GM19395 (cell line): Measurements from ENCODE around the gene SCN3A.
A peak's percentile ranks its signal among the peaks of the same experiment; 100 is the strongest.

ENCODE experiments used
- ATAC-seq: cut with Tn5 transposase; IDR thresholded peaks from one replicate; pipeline ENCODE4 v1.9.1; 2021; ENCODE audit warnings: mild to moderate bottlenecking, moderate library complexity; ENCODE audit not compliant: unreplicated experiment

SCN3A gene

DNA sequence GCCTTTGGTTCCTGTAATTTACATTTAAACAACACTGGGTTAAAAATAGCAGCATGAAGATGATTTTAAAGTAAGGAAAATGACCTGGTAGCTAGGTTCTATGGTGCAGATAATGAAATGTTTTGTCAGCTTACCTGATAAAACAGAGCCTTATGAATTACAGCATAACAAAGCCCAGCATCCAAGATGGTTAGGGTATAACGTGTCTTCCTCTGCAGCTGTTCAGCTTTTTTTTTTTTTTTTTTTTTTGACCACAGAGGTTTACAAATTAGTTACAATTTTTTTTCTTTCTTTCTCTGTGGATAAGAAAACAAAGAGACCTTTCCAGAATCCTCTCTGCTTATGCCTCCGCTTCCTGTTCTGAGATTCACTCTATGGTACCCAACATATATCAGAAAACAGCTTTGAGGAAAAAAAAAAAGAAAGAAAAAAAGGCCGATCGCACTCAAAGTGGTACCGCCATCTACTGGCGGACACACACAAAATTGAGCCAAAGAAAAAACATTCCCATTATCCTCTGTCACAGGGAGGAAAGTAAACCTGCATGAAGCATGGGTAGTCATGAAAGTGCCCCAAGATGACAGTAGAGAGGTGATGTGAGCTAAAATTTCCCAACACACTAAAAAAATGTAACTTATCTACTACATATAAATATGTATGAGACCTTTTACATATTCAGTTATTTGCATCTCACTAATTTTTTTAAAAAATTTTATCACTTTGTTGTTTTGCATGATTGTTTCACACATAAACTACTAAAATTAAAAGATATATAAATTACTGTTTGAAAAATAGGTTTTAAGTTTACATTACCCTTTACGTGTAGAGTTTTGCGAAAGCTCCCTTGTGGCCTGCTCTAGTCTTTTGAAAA, at the start of gene SCN3A:
Gene SCN3A (minus strand): TSS at position 362 of the 871 bp plus-strand sequence. CDS start 27,656 bp downstream, outside the sequence.
- peak; percentile 80 for ATAC-seq

DNA sequence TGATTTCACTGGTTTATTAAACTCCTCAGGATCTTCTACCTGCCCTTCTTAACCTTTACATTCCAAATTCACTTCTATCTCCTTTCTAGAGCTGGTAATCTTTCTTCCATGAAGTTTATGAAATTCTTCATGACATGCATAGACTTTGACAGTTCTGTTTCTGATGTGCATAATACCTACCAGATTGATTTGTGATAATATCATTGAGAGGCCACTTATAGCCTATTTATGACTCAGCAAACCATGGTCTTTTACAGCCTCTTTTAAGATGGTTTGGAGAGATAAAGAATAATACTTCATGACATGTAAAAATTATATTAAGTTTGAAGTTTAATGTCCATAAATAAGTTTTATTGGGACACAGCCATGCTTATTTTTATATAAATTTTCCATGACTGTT, 49.3 kb upstream of the SCN3A start:
- no peak for ATAC-seq

DNA sequence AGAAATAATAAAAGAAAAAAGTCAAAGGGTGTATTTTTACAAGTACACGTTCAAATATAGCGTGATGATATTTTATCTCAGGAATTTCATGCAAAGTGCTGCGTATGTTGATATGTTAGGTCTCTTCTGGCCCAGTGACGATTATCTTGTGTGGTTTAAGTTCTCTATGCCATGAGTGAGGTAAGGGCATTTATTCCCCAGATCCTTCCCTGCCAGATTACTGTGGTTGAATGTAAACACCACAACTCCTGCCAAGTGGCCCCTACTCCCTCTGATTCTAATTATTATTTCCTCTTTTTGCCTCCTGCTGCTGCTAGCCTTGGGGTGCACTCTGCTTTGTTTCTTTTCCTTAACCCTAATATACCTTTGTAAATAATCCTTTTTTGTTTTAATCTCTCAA, 47.5 kb upstream of the SCN3A start:
- no peak for ATAC-seq

DNA sequence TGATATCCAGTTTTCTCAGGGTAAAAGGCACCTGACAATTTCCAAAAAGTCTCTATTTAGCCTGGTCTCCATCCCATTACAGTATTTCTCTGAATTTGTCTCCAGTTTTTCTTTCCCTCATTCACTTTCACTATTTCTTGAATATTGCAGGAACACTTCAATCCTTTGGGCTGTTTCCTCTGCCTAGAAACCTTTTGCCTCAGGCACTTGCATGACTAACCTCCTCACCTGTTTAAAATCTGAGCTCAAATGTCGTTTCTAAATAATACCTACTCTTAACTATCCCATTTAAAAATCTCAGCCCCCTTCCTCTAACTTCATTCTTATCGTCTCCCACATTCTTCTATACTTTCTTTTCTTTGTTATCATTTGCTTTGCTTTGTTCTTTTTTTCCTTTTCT, 44.4 kb upstream of the SCN3A start:
- ATAC-seq = no peak

DNA sequence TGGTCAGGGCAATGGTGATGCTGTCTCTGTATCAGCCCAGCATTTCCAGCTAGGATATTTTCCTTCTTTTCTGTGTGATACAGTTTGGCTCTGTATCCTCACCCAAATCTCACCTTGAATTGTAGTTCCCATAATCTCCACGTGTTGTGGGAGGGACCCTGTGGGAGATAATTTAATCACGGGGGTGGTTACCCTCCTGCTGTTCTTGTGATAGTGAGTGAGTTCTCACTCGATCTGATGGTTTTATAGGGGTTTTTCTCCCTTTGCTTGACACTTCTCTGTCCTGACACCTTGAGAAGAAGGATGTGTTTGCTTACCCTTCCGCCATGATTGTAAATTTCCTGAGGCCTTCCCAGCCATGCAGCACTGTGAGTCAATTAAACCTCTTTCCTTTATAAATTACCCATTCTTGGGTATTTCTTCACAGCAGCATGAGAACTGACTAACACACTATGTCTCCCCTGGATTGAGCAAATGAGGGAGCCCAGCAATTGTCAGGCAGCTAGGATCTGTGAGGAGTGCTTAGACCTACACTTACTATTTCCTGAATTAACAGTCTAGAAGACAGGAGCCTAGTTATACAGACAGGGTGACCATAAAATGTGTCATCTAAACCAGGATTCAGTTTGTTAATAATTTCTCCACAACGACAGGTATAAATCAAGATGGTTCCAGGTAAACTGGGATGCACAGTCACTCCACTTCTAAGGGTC, 41.4 kb upstream of the SCN3A start:
- no peak for ATAC-seq

DNA sequence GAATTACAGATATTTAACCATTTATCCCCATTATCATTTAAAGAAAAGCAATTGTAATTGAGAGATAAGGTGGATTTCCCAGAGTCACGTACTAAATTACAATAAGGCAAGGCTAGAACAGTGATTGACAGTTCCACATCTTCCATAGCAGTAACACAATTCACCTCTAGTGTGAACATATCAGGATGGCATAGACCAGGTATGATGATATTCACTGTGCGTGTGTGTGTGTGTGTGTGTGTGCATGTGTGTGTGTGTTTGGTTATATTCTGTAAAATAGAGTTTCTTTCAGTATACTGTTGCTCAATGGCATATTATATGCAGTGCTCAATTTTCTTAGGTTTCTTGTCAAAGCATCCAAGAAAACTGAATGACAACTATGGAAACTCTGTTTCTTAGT, 37.1 kb upstream of the SCN3A start:
- ATAC-seq = no peak

DNA sequence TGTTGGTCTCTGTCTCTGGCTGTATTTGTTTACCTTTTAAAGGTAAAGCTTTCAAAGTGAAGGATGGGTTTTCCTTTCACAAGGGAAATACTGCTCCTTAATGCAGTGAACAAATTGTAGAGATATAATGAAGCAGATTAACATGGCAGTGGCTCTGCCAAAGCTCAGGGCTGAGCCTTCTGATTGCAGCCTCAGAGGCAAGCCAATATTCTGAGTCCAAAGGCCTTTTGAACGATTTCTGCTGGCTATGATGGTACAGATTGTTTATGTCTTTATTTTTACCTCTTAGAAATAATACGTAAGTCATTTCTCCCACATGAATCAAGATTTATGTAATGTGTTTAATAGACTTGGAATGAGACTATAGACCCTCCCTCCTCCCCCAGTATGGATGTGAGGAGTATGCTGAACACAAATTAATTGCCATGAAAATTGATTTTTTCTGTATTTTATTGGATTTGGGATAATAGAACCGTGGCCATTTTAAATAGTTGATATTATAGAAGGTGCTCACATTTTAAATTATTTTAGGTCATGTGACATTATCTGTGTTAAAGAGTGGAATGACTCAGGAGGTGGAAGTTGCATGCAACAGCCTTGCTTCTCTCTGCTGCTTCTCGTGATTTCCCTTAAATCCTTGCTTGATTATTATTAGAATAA, 36.1 kb upstream of the SCN3A start:
- no peak for ATAC-seq

DNA sequence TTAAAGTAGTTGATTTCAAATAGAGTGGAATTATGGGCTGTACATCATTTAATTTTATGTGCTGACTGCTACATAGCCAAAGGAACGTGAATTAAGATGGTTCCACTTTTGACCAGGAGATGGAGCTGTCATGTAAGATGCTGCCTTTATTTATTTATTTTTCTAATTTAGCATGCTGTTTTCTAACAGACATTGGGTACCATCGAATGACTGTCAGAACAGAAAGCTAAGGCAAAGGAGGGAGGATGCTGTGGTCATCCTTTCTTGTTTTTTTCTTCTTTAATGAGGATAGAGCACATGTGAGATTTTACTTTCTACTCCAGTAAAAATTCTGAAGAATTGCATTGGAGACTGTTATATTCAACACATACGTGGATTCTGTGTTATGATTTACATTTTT, 35.4 kb upstream of the SCN3A start, which contains the start of gene SCN2A:
Gene SCN2A (plus strand): TSS at position 185 of the 400 bp plus-strand sequence. CDS start 56,410 bp downstream, outside the sequence.
- peak; percentile 80 for ATAC-seq

DNA sequence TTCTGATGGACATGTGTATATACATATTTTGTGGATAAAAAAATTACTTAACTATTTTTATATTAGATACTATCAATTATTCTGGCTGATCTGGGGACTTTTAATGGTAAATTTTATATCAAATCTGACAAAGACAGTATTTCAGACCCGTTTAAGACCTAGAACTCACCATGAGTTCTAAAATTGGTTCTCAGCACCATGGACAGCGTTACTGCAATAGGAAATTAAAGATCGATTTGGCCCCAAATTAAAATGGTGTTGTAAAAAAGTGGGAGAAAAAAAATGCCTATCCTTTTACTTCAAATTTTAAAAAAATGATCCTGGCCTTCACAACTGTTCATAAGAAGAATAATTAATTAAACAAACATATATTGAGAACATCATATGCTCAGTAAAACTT, 34.4 kb upstream of the SCN3A start:
- ATAC-seq = no peak

DNA sequence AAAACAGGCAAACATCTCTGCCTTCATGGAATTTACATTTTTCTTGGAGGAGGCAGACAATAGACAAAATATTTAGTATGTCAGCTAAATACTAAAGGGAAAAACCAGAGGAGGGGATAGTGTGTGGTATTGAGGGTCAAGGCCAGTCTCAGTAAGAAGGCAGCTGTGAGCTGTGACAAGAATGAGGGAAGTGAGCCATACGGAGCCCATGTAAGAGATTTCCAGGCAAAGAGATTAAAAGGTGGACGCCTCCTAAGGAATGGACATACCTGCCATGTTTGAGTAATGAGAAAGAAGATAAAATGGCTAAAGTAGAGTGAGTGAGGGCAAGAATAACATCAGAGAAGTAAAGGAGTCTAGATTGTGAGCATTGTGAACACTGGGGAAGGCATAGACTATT, 33.2 kb upstream of the SCN3A start:
- no peak for ATAC-seq

DNA sequence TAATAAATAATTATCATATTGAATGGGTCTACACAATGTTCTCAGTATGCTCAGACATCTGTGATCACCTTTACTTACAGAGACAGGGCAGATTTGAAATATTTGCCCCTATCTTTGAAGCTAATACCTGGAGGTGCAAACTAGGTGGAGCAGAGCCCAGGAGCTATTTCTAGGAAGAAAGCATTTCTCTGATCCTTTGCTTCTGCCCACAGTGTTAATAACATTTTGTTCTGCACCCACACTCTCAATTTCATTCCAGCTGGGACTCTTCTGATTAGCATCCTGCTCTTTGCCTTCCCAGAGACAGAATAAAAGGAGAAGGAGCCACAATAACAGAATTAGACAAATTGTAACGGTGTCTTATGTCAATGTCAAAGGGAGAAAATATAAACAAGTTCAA, 23.7 kb upstream of the SCN3A start:
- ATAC-seq = no peak

DNA sequence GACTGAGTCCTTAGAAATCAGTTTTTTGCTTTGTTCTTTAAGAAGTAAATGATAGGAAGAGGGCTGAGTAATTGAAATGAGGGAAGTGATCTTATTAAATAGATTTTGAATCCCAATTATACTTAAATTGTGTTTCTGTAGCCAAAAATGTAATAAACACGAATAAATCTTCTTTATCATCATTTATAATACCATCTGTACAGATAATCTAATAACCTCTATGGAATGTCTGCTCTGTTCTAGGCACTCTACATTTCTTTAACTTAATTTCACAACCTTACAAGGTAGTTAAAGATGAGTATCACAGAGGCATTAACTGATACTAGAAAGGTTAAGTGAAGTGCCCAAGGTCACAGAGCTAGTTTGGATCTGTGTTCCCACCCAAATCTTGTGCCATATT, 21.1 kb upstream of the SCN3A start:
- no peak for ATAC-seq

DNA sequence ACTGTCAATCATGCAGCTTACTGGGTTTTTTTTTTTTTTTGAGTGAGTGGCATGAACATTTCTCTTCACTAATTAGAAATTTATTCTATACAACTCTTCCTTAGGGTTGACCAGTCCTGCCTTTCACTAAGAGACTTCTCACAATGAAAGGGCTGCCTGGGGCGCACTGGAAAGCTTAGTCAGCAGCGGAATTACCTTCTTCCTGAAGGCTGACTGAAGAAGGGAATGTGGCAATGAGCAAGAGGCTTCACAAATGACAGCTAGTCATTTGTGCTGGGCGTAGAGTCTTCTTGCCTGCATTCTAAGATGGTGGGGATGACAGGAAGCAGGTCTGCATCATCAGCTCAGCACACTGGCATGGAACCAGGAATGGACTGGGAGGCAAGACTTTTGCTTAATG, 15.6 kb upstream of the SCN3A start:
- no peak for ATAC-seq

DNA sequence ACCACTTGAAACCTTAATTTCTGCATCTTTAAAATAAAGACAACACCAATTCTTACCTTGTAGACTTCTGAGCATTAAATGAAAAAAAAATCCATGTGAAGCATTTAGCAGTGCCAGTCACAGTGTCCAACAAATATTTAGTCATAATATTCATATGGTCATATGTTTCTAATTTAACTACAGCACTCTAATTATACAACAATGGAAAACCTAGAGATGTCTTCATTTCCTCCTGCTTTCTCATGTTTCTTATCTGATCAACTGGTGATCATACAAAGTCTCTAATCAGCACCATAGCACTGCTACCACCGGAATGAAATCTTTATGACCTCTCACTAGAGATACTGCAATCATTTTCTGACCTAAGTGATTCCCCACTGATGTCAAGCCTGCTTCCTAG, 10.2 kb upstream of the SCN3A start:
- no peak for ATAC-seq

DNA sequence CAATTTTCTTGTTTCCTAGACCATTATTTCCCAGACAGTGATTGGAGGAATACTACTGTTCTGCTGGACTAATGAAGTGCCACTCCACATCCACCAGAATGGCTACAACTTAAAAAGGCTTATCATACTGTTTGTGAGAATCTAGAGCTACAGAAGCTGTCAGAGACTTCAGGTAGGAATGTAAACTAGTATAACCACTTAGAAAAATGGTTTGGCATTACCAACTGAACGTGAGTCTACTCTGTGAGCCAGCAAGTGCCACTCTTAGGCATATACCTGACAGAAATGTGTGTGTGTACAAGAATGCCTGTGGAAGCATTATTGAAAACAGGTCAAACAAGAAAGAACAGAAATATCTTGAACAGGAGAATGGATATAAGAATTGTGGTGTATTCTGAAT, 4.2 kb upstream of the SCN3A start:
- ATAC-seq = no peak

DNA sequence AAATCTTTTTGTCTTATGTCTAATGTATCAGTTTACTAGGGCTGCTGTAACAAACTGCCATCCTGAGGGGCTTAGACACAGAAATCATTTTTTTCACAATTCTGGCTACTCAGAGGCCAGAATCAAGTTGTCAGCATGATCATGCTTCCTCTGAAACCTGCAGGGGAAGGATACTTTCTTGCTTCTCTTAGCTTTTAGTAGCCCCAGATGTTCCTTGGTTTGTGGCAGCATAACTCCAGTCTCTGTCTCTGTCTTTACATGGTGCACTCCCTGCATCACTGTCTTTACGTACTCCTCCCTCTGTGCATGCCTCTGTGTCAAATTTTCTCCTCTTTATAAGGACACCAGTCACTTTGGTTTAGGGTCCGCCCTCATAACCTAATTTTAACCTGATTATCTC, 2.0 kb upstream of the SCN3A start:
- ATAC-seq = no peak

DNA sequence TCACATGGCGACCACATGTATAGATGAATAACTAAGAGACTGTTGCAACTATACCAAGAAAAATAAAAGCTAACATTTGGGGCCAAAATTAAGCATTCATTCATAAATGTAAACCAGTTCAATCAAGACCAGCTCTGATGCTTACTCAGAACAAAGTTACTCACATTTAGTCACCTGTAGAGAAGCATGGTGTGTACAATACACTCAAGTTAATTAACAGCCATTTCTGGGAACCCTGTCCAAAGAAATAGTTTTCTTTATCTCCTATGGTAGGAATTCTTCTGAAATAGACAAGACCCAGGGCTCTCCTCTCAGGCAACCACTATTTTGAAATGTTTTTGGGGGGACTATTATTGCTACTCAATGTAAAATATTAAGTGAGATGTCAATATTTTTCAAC, 1.6 kb downstream of the SCN3A start:
- ATAC-seq = no peak

DNA sequence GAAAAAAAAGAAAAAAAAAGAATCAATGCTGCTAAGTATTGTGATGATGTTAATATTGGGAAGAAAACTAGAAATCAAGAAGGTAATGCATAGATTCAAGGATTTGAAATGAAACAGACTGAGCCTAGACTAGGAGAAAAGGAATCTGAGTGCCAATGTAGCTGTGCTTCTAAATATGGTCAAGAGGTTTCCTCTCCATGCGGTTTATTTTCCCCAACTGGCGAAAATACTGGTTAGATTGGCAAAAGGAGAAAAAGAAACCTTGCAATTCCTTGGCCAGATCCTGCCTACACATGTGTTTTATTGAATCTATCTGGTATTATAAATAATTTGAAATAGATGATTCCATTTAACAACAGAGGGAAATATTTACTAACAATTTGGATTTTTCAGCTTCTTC, 5.7 kb downstream of the SCN3A start:
- ATAC-seq = no peak

DNA sequence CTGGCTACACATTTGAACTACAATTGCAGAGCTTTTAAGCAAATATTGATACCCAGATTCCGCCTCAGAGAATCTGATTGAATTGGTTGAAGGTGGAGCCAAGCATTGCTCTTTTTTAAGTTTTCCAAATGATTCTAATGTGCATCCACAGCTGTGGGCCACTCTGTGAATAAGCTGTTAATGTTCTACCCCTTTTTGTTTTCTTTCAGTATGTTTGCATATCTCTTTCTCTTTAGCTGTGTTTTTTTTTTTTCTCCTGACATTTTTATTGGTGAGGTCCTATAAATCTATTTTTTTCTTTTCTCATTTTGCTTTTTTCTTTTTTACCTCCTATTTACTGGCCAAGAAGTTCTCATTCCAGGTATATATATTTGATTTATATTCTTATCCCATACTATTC, 6.5 kb downstream of the SCN3A start:
- no peak for ATAC-seq

DNA sequence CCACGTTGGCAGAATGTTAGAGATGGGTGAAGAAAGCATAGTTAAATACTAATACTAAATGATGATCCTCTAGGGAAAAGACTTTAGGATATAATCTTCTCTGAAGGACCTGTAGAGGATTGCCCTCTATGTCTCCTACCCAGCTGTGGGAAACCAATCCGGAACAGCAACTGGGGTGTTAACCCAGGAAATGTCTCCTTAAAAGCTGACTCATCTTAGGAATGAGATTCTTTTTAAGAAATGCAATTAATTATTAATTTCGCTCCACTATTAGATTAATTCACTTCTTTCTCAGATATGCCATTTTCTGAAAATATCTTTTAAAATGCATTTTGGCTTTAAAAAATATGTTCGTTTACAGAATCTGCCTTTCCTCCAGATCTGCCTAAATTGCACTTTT, 7.4 kb downstream of the SCN3A start:
- ATAC-seq = no peak

DNA sequence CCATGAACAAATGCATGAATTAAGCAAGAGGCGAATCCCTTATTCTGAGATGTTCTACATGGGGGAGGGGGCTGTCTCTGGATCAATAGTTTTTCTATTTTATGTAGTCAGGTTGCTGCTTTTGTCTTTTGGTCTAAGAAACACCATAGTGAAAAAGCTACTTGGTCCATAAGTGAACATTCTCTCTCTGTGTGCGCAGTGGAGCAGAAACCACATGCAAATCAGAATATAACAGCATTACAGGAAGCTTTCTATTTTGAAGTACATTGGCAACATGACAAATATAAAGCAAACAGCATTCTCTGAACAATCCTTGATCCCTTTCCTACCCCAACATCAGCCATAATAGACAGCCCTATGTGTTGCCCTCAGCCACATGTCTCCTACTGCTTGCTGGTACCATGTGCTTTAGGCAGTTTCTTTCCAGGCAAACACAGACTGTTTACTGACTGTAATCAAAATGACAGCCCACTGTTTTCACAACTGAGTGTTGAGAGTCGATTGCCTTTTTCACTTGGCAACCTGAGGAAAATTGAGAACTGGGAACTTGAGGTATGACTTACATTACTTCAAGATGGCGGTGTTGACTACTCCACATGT, 10.6 kb downstream of the SCN3A start:
- ATAC-seq = peak; percentile 96
